GM19025 (cell line): ENCODE data around the gene GM2A.
A peak's percentile ranks its signal among the peaks of the same experiment; 100 is the strongest.
"Not testable (repeated sequence)": the region's sequence is repeated elsewhere in the genome, so short reads cannot be mapped to it uniquely, and the experiment has no call there.

Experiments used
- ATAC-seq: cut with Tn5 transposase; IDR thresholded peaks from one replicate; pipeline ENCODE4 v1.9.1; 2021; ENCODE audit warnings: mild to moderate bottlenecking, low read depth, moderate library complexity; ENCODE audit not compliant: unreplicated experiment

The GM2A gene

DNA sequence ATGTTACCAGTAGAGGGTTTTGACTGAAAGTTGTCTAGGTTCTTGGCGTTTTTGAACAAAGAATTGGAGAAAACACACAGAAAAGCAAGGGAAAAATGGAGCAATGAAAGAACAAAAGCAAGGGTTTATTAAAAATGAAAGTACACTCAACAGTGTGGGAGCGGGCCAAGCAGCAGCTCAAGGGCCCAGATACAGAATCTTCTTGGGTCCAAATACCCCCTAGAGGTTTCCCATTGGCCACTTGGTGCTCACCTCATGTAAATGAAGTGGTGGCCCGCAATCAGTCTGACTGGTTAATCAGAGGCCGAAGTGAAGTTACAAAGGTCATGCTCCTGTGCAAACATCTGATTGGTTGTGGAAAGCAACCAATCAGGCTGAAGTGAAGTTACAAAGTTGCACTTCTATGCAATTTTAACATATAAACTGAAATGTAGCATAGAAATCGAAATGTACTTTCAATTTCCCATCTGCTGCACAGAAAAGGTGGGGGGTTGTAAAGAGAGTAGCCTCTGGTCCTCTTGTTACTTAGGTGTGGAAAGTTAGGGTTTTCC, 1.9 kb upstream of the GM2A start:
- no peak for ATAC-seq

GRCh38 chr5:151251621-151252020, 1.4 kb upstream of the GM2A start:
- ATAC-seq, result no peak

DNA sequence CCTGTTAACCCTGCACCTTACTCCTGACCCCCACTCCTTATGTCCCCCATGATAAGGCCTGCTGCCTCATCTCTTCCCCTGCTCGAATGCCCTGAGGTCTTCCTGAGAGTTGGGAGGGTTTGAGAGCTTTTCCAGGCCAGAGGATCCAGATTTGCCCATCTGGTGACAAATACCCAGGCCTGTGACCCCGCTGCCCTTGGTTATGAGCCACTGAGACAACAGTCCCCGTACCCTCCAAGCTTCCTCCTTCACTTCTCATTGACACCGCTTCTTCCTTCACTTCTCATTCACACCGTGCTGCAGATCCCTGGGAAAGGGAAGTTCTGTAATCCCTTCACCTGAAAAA, 593 bp downstream of the GM2A start:
- no peak for ATAC-seq

DNA sequence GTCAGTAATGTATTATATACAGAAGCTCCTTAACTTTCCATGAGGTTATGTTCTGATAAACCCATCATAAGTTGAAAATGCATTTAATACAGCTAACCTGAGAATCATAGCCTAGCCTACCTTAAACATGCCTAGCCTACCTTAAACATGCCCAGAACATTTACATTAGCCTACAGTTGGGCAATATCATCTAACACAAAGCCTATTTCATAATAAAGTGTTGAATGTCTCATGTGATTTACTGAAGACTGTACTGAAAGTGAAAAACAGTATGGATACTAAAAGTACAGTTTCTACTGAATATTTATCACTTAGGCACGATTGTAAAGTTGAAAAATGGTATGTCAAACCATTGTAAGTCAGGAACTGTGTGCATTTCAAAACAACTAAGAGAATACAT, 1.6 kb downstream of the GM2A start:
- no peak for ATAC-seq

GRCh38 chr5:151254990-151255389, 2.0 kb downstream of the GM2A start:
- ATAC-seq, result not testable (repeated sequence)

DNA sequence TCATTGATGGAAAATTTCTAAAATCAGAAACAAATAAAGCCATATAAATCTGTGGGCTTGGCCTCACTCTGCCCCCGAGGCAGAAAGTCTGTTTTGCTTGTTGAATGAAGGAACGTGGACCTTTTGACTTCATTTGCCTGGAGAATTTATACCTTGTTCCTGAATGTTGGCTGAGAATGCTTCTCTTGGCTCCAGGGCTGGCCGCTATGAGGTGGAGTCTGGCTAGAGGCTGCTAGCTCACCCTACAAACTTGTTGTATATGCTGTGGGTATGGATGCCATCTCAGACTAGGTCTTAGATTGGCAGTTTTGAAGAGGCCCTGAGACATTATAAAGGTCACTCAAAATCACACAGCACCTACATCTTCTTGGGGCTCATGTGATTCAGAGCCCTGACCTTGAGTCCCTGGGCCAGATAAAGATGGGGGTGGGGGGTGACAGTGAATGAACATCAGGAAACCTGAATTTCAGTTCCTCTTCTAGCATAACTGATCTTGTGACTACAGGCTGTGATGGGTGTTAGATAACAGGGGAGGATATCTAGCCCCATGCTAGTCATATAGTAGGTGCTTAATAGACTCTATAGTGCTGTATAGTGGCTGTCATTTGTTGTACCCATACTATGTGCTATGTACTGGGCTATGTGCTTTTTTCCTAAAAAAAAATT, 2.8 kb downstream of the GM2A start:
- peak; percentile 24 for ATAC-seq

DNA sequence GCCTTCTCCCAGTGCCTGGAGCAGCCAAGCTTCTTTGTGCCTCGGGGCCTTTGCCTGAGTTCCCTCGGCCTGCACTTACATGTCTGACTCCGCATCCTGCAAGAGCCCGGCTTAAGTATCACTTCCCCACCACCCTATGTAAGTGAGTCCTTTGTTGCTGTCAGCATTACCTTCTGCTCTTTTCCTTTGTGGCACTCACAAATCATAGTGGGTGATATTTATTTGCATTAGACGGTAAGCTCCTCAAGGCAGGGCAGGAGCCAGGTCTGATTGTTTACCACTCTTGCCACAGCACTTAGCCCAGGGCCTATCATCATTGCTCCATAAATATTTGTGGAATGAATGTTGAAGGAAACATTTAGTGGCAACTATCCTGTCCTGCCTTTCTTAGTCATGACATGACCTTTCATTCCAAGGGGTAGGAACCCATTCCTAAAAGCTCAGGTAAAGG, 4.8 kb downstream of the GM2A start:
- peak; percentile 16 for ATAC-seq

DNA sequence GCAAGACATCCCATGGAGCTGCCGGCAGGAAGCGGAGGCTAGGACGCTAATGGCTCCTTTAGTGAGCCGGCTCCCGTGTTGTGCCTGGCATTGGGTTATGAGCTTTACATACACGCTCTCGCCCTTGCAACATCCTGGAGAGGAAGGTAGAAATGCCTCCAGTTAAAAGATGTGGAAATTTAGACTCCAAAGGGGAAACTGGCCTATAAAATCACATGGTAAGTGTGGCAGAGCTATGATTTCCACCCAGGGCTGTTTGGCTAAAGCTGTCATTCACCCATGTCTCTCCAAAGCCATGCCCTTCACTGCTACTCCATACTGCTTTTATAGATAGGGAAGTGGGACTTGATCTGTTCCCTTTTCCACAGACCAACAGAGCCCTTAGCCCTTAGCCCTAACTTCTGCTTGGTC, 5.2 kb downstream of the GM2A start:
- ATAC-seq, result no peak

- no peak for ATAC-seq
Observed at GRCh38 chr5:151258816-151259215, 5.8 kb downstream of the GM2A start.

- ATAC-seq, result no peak
Observed at GRCh38 chr5:151259931-151260330, 6.9 kb downstream of the GM2A start.

DNA sequence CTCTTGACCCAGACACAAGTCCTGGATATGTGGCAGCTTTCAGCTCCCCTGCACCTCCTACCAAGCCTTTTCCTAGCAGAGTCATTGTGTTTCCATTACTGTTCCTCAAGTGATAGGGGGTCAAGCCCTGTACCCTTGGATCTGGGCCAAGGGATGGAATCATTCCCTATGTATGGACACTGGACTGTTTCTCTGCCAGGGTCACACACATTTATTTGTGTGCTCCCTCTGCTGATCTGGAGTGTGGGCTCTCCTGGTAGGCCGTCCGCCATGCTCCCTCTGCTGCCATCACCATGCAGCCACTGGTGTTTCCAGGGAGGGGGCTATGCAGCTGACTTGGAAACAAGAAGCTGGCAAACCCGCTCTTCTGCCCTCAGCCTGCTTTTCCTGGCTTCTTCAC, 9.5 kb downstream of the GM2A start:
- no peak for ATAC-seq

DNA sequence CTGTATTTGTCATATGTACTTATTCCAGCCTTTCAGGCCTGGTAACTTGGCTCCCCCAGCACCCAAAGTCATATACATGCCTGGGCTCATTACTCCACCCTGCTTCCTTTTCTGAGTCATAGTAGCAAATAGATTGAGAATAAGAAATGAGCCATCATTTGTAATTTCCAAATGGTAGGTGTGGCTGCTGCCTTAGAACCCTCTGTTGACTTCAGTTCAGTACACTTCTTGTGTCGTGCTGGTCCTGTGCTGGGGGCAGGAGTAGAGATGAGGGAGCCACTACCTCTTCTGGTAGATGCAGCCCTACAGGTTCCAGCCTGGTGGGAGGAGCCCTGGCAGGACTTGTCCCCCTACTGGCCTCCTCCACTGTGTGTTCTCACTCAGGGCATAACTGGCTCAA, 11.1 kb downstream of the GM2A start:
- no peak for ATAC-seq

DNA sequence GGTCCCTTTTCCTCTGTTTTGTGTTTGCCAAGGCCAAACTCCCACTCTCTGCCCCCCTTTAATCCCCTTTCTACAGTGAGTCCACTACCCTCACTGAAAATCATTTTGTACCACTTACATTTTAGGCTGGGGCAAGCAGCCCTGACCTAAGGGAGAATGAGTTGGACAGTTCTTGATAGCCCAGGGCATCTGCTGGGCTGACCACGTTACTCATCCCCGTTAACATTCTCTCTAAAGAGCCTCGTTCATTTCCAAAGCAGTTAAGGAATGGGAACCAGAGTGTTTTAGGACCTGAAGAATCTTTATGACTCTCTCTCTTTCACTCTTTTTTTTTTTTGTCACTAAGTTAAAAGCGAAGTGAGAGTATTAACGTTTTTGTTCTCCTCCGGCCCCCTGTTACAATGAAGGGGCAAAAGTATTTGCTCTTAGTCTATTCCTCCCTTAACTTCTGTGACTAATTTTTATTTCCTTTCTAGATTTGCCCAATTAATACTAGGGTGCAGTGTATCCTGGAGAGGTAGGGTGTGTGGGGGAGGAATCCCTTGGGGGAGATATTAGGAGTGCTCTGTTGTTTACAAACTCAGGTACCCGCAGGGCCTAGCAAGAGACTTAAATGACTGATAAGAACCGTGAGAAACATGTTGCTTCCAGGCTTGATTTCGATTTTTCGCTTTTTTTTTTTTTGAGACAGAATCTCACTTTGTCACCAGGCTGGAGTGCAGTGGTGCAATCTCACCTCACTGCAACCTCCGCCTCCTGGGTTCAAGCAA, 14.7 kb downstream of the GM2A start:
- ATAC-seq, result no peak

GRCh38 chr5:151270599-151270998, 17.6 kb downstream of the GM2A start:
- peak; percentile 93 for ATAC-seq

DNA sequence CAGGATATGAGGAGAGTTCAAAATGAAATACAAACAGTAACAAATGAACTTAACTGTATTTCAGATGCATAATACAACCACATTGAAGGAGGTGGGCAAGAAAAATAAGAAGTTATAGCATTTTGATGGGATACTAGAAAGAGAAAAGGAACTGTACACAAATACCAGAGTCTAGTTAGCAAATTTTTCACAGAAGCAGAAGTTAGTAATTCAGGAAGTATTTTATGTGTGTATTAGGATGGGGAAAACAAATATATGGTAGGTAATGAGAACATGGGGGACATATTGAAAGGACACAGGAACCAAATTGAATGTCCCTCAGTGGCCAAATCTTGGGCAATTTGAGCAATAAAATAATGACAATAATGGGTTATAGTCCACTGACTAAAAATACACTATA, 18.4 kb downstream of the GM2A start:
- no peak for ATAC-seq

GRCh38 chr5:151274666-151275065, 21.7 kb downstream of the GM2A start:
- ATAC-seq, result no peak

DNA sequence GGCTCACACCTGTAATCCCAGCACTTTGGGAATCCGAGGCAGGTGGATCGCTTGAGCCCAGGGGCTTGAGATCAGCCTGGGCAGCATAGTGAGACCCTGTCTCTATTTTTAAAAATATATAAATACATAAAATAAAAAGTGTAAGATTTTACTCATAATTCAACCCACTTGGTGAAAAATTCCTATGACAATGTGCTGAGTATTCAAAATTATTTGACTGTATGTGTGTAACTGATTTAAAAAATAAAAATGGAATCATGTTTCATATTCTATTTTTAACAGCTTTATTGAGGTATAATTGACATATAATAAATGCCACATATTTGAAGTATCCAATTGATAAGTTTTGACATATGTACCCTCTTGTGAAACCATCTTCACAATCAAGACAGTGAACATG, 22.8 kb downstream of the GM2A start:
- no peak for ATAC-seq

GRCh38 chr5:151278845-151279244, 25.9 kb downstream of the GM2A start:
- ATAC-seq, result no peak

- ATAC-seq, result no peak
Observed at GRCh38 chr5:151280443-151280842, 27.5 kb downstream of the GM2A start.

GRCh38 chr5:151281001-151281639, 28.1 kb downstream of the GM2A start:
- ATAC-seq, result no peak

- ATAC-seq, result no peak
Observed at GRCh38 chr5:151283120-151283825, 30.3 kb downstream of the GM2A start.
